ENCODE measurements around the gene CBY2. TPM values are rescaled to one million over a fixed set of nuclear protein-coding genes. Genes with fewer than 3 reads are reported as not detected.

The CBY2 gene
- total RNA-seq, 1 donor from 2014 or later = not detected

DNA sequence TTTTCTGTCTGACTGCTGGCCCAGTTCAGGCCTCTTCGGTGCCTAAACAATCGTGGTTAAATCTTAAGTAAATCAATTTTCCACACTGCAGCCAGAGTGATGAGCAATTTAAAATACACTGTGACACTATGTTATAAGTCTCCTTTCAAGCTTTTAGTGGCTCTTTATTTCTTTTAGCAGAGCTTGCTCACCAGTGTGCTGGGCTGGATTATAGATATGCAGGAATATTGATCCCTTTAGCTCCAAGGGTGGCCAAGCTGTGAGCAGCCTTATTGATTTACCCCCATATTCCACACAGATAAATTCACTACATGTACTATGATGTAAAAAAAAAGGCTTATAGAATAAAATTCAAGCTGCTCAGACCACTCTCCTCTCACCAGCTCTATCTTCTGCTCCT, 21.7 kb downstream of the CBY2 start:
- Histone ChIP-seq H3K4me1 (no peaks in the 10 kb centered on the region), H3K27me3 (no peaks in the 10 kb centered on the region), H3K27ac (no peak overlapping the region), H3K4me3 (no peak overlapping the region), H3K36me3 (no peaks in the 10 kb centered on the region), H3K9me3 (no peaks in the 10 kb centered on the region)
- intact Hi-C loops (cut with DNase I) = no loop called here
- TF ChIP-seq, protein P1, sequence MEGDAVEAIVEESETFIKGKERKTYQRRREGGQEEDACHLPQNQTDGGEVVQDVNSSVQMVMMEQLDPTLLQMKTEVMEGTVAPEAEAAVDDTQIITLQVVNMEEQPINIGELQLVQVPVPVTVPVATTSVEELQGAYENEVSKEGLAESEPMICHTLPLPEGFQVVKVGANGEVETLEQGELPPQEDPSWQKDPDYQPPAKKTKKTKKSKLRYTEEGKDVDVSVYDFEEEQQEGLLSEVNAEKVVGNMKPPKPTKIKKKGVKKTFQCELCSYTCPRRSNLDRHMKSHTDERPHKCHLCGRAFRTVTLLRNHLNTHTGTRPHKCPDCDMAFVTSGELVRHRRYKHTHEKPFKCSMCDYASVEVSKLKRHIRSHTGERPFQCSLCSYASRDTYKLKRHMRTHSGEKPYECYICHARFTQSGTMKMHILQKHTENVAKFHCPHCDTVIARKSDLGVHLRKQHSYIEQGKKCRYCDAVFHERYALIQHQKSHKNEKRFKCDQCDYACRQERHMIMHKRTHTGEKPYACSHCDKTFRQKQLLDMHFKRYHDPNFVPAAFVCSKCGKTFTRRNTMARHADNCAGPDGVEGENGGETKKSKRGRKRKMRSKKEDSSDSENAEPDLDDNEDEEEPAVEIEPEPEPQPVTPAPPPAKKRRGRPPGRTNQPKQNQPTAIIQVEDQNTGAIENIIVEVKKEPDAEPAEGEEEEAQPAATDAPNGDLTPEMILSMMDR (IDR thresholded peaks at IDR 0.05) = no peak
- no peak for DNase-seq (ENCODE audit: low spot score in 2 of 2)

- H3K4me1 ChIP-seq = no peaks in the 10 kb centered on the region
- intact Hi-C loops (cut with DNase I) = no loop called here
- H3K36me3 ChIP-seq = no peaks in the 10 kb centered on the region
- H3K27ac ChIP-seq = no peak overlapping the region
- no peaks in the 10 kb centered on the region for H3K27me3 ChIP-seq
- H3K4me3 ChIP-seq = no peak overlapping the region
- TF ChIP-seq, protein P1 (IDR thresholded peaks at IDR 0.05) = no peak
- DNase-seq (ENCODE audit: low spot score in 2 of 2) = no peak
- H3K9me3 ChIP-seq = no peaks in the 10 kb centered on the region
Observed at GRCh38 chr13:45728759-45729158, 26.6 kb downstream of the CBY2 start.

GRCh38 chr13:45731455-45731854, 29.3 kb downstream of the CBY2 start:
- H3K4me3 ChIP-seq = no peak overlapping the region
- no peak overlapping the region for H3K27ac ChIP-seq
- TF ChIP-seq, protein P1 (IDR thresholded peaks at IDR 0.05) = no peak
- no peaks in the 10 kb centered on the region for H3K4me1 ChIP-seq
- no peak for DNase-seq (ENCODE audit: low spot score in 2 of 2)
- no peaks in the 10 kb centered on the region for H3K27me3 ChIP-seq
- H3K36me3 ChIP-seq = no peaks in the 10 kb centered on the region
- H3K9me3 ChIP-seq = no peaks in the 10 kb centered on the region
- intact Hi-C loops (cut with DNase I) = no loop called here

- TF ChIP-seq, protein P1 (IDR thresholded peaks at IDR 0.05) = no peak
- Histone ChIP-seq H3K4me1 (no peaks in the 10 kb centered on the region), H3K9me3 (no peaks in the 10 kb centered on the region), H3K36me3 (no peaks in the 10 kb centered on the region), H3K27me3 (no peaks in the 10 kb centered on the region), H3K27ac (no peak overlapping the region), H3K4me3 (no peak overlapping the region)
- intact Hi-C loops (cut with DNase I) = no loop called here
- no peak for DNase-seq (ENCODE audit: low spot score in 2 of 2)
Observed at GRCh38 chr13:45732916-45733315, 30.8 kb downstream of the CBY2 start.

GRCh38 chr13:45733361-45733760, 31.2 kb downstream of the CBY2 start:
- Histone ChIP-seq H3K4me3 (no peak overlapping the region), H3K27me3 (no peaks in the 10 kb centered on the region), H3K4me1 (no peaks in the 10 kb centered on the region), H3K36me3 (no peaks in the 10 kb centered on the region), H3K27ac (no peak overlapping the region), H3K9me3 (no peaks in the 10 kb centered on the region)
- intact Hi-C loops (cut with DNase I) = no loop called here
- no peak for DNase-seq (ENCODE audit: low spot score in 2 of 2)
- TF ChIP-seq, protein P1 (IDR thresholded peaks at IDR 0.05) = no peak

GRCh38 chr13:45737571-45738017, 35.5 kb downstream of the CBY2 start:
- Histone ChIP-seq H3K27ac (no peak overlapping the region), H3K9me3 (no peaks in the 10 kb centered on the region), H3K36me3 (no peaks in the 10 kb centered on the region), H3K4me3 (no peak overlapping the region), H3K4me1 (no peaks in the 10 kb centered on the region), H3K27me3 (no peaks in the 10 kb centered on the region)
- no peak for DNase-seq (ENCODE audit: low spot score in 2 of 2)
- intact Hi-C loops (cut with DNase I) = no loop called here
- TF ChIP-seq, protein P1 (IDR thresholded peaks at IDR 0.05) = no peak

Measured in ascending aorta (tissue), 2 donors.